ENCODE results near the gene DDX43.

The DDX43 gene

GRCh38 chr6:73443555-73443954 is 48.9 kb downstream of the DDX43 start:
- no peak for ATAC-seq
- peak; percentile 52; the same call in 1 of the 2 replicates for TF ChIP-seq TCF4 (CRISPR knock-in tag; IDR thresholded peaks at IDR 0.05; ENCODE audit: borderline replicate concordance)
- no peak for TF ChIP-seq ZFP3 (CRISPR knock-in tag; IDR thresholded peaks at IDR 0.05)
- no peak for TF ChIP-seq POU6F1 (CRISPR knock-in tag; IDR thresholded peaks at IDR 0.05; ENCODE audit: borderline replicate concordance, low read depth)
- TF ChIP-seq RARB (CRISPR knock-in tag; IDR thresholded peaks at IDR 0.05) = no peak

GRCh38 chr6:73451223-73452106 is 56.8 kb downstream of the DDX43 start:
- peak; percentile 66 for ATAC-seq

GRCh38 chr6:73452107-73452461 is 57.5 kb downstream of the DDX43 start, which contains the start of gene CGAS:
Gene CGAS, minus strand, starts transcription at chr6:73452297. Its CDS starts 116 bp downstream, at chr6:73452181.
- no peak for ATAC-seq
- TF ChIP-seq SNAI2 (CRISPR knock-in tag; IDR thresholded peaks at IDR 0.05) (no peak), ZNF565 (CRISPR knock-in tag; conservative IDR thresholded peaks at IDR 0.05; ENCODE audit: low read depth) (no peak), CREB5 (CRISPR knock-in tag; IDR thresholded peaks at IDR 0.05; ENCODE audit: low read depth) (no peak), ESRRG (CRISPR knock-in tag; IDR thresholded peaks at IDR 0.05) (no peak), OSR1 (CRISPR knock-in tag; IDR thresholded peaks at IDR 0.05) (no peak), ZNF70 (CRISPR knock-in tag; IDR thresholded peaks at IDR 0.05) (no peak), CSDC2 (CRISPR knock-in tag; IDR thresholded peaks at IDR 0.05) (no peak), ISL1 (CRISPR knock-in tag; IDR thresholded peaks at IDR 0.05) (no peak), RARB (CRISPR knock-in tag; IDR thresholded peaks at IDR 0.05) (no peak), GLIS3 (CRISPR knock-in tag; IDR thresholded peaks at IDR 0.05) (no peak), TSHZ2 (CRISPR knock-in tag; IDR thresholded peaks at IDR 0.05) (no peak)

More at GRCh38 chr6:73451223-73452106, 56.8 kb downstream of the DDX43 start:
- TF ChIP-seq TSHZ2 (CRISPR knock-in tag; IDR thresholded peaks at IDR 0.05) (no peak), TOX (CRISPR knock-in tag; IDR thresholded peaks at IDR 0.05; ENCODE audit: borderline replicate concordance) (no peak), CSDC2 (CRISPR knock-in tag; IDR thresholded peaks at IDR 0.05) (no peak), PPARA (CRISPR knock-in tag; IDR thresholded peaks at IDR 0.05; ENCODE audit: borderline replicate concordance) (no peak), CSRNP3 (CRISPR knock-in tag; IDR thresholded peaks at IDR 0.05) (no peak), ZFP3 (CRISPR knock-in tag; IDR thresholded peaks at IDR 0.05) (no peak), TCF4 (CRISPR knock-in tag; IDR thresholded peaks at IDR 0.05; ENCODE audit: borderline replicate concordance) (no peak), ISL1 (CRISPR knock-in tag; IDR thresholded peaks at IDR 0.05) (no peak), ZC3H10 (CRISPR knock-in tag; IDR thresholded peaks at IDR 0.05) (no peak), RARB (CRISPR knock-in tag; IDR thresholded peaks at IDR 0.05) (no peak), ZNF565 (CRISPR knock-in tag; conservative IDR thresholded peaks at IDR 0.05; ENCODE audit: low read depth) (no peak), ZNF70 (CRISPR knock-in tag; IDR thresholded peaks at IDR 0.05) (no peak), ESRRG (CRISPR knock-in tag; IDR thresholded peaks at IDR 0.05) (no peak), ZFP30 (CRISPR knock-in tag; IDR thresholded peaks at IDR 0.05) (no peak), GLIS3 (CRISPR knock-in tag; IDR thresholded peaks at IDR 0.05) (no peak), CREB5 (CRISPR knock-in tag; IDR thresholded peaks at IDR 0.05; ENCODE audit: low read depth) (no peak)
